IMR-90 (cell line): ENCODE measurements around the gene BROX. TPM values are rescaled to one million over a fixed set of nuclear protein-coding genes. Genes with fewer than 3 reads are reported as not detected.

Experiments used
- ATAC-seq: fragments of 200-7000 bp; cut with Tn5 transposase; 2 replicates; pipeline ENCODE4 v1.9.1; 2020; ENCODE audit warnings: low read depth, mild to moderate bottlenecking, moderate library complexity
- BruUV-seq: library from RNA; stranded (reverse); fragments of 400-500 nt; replicated peaks from 2 replicates; lab custom pipeline; 2021; lab: Mats Ljungman, UMichigan
- CTCF ChIA-PET: fragments of 300-600 bp; formaldehyde crosslinking; extraction: SDS; loops from one replicate; lab custom pipeline; 2021; ENCODE audit warnings: antibody characterized with exemption; lab: Yijun Ruan, JAX
- POLR2A ChIA-PET: fragments of 300-600 bp; sonication (Branson Sonifier 250); formaldehyde crosslinking; loops from one replicate; lab custom pipeline; 2022; ENCODE audit warnings: antibody characterized with exemption; ENCODE audit not compliant: unreplicated experiment; lab: Charles Lee
- DNase-seq: peaks from one replicate; pipeline ENCODE4 v3.0.0; 2013
- H2AFZ ChIP-seq: replicated peaks from 2 replicates; pipeline ENCODE3; 2013; ENCODE audit warnings: low read length, mild to moderate bottlenecking; ENCODE audit not compliant: poor library complexity
- H2AK5ac ChIP-seq: 2 replicates; pipeline ENCODE4 v1.6.1; 2013; ENCODE audit warnings: low read depth, low read length, inconsistent platforms
- H2AK9ac ChIP-seq: replicated peaks from 2 replicates; pipeline ENCODE3; 2013; ENCODE audit warnings: mild to moderate bottlenecking, low read depth, low read length, moderate library complexity; ENCODE audit not compliant: poor library complexity
- H2BK120ac ChIP-seq: 2 replicates; pipeline ENCODE4 v1.6.1; 2013; ENCODE audit warnings: low read depth, low read length, inconsistent platforms
- H2BK15ac ChIP-seq: 3 replicates; pipeline ENCODE4 v1.6.1; 2013; ENCODE audit warnings: low read depth, low read length, inconsistent platforms
- H2BK20ac ChIP-seq: 2 replicates; pipeline ENCODE4 v1.6.1; 2013; ENCODE audit warnings: low read depth, mild to moderate bottlenecking, inconsistent platforms, low read length, moderate library complexity
- H2BK5ac ChIP-seq: 2 replicates; pipeline ENCODE4 v1.6.1; 2013; ENCODE audit warnings: mild to moderate bottlenecking, low read depth, low read length, inconsistent platforms; ENCODE audit not compliant: poor library complexity, severe bottlenecking
- H3K14ac ChIP-seq: replicated peaks from 2 replicates; pipeline ENCODE4 v1.6.1; 2013; ENCODE audit warnings: low read depth, low read length, inconsistent platforms
- H3K18ac ChIP-seq: 2 replicates; pipeline ENCODE4 v1.6.1; 2013; ENCODE audit warnings: low read depth, low read length, control low read depth
- H3K23ac ChIP-seq: 2 replicates; pipeline ENCODE4 v1.6.1; 2013; ENCODE audit warnings: low read depth, low read length, inconsistent platforms
- H3K27ac ChIP-seq: 2 replicates; pipeline ENCODE4 v1.5.1; 2013; ENCODE audit warnings: mild to moderate bottlenecking, control low read depth, low read length; ENCODE audit not compliant: insufficient read depth
- H3K27me3 ChIP-seq: 2 replicates; pipeline ENCODE4 v1.6.1; 2013; ENCODE audit warnings: low read length; ENCODE audit not compliant: control insufficient read depth, insufficient read depth
- H3K36me3 ChIP-seq: 2 replicates; pipeline ENCODE4 v1.6.1; 2013; ENCODE audit warnings: low read length, mixed read lengths; ENCODE audit not compliant: control insufficient read depth, insufficient read depth
- H3K4ac ChIP-seq: 2 replicates; pipeline ENCODE4 v1.6.1; 2013; ENCODE audit warnings: low read depth, low read length, inconsistent platforms
- H3K4me1 ChIP-seq: 2 replicates; pipeline ENCODE4 v1.6.1; 2013; ENCODE audit warnings: low read length, mixed read lengths; ENCODE audit not compliant: control insufficient read depth, insufficient read depth
- H3K4me2 ChIP-seq: 2 replicates; pipeline ENCODE4 v1.6.1; 2013; ENCODE audit warnings: low read depth, mild to moderate bottlenecking, control low read depth, low read length, moderate library complexity
- H3K4me3 ChIP-seq: 2 replicates; pipeline ENCODE4 v1.5.1; 2013; ENCODE audit warnings: low read depth, mild to moderate bottlenecking, control low read depth, low read length, moderate library complexity; ENCODE audit not compliant: insufficient read depth
- H3K56ac ChIP-seq: 2 replicates; pipeline ENCODE4 v1.6.1; 2013; ENCODE audit warnings: low read length, inconsistent platforms; ENCODE audit not compliant: insufficient read depth; ENCODE audit errors: extremely low read depth
- H3K79me1 ChIP-seq, 2 experiments: 2 replicates each; pipeline ENCODE4 v1.6.1; 2013; ENCODE audit warnings: low read length in 2 of 2, inconsistent platforms in 1 of 2, low read depth in 1 of 2
- H3K9ac ChIP-seq: 2 replicates; pipeline ENCODE4 v1.6.1; 2013; ENCODE audit warnings: low read depth, low read length, control low read depth
- H3K9me1 ChIP-seq: 2 replicates; pipeline ENCODE4 v1.6.1; 2013; ENCODE audit warnings: low read length, inconsistent platforms; ENCODE audit not compliant: insufficient read depth
- H3K9me3 ChIP-seq: 2 replicates; pipeline ENCODE4 v1.6.1; 2013; ENCODE audit warnings: low read length; ENCODE audit not compliant: control insufficient read depth, insufficient read depth
- H4K20me1 ChIP-seq: 2 replicates; pipeline ENCODE4 v1.6.1; 2013; ENCODE audit warnings: low read length, inconsistent platforms; ENCODE audit not compliant: insufficient read depth
- H4K5ac ChIP-seq: 2 replicates; pipeline ENCODE4 v1.6.1; 2013; ENCODE audit warnings: mild to moderate bottlenecking, low read depth, low read length, control low read depth
- H4K8ac ChIP-seq, 2 experiments: 2 replicates each; pipeline ENCODE4 v1.6.1; 2013; ENCODE audit warnings: low read depth in 2 of 2, low read length in 2 of 2, control low read depth in 1 of 2, inconsistent platforms in 1 of 2
- H4K91ac ChIP-seq: 2 replicates; pipeline ENCODE4 v1.6.1; 2013; ENCODE audit warnings: low read depth, low read length, inconsistent platforms; ENCODE audit not compliant: insufficient read depth
- BHLHE40 ChIP-seq: fragments of 150-350 bp; IDR thresholded peaks from 2 replicates; pipeline ENCODE4 v1.6.1; 2016; ENCODE audit warnings: mild to moderate bottlenecking, low read depth, low read length
- CEBPB ChIP-seq: IDR thresholded peaks from 2 replicates; pipeline ENCODE4 v1.6.1; 2012; ENCODE audit warnings: low read depth, low read length, improper control_type of control experiment
- CHD1 ChIP-seq: IDR thresholded peaks from 2 replicates; pipeline ENCODE4 v1.6.1; 2012; ENCODE audit warnings: low read depth, low read length, improper control_type of control experiment
- CTCF ChIP-seq: conservative IDR thresholded peaks from 2 replicates; pipeline ENCODE4 v1.5.1; 2012; ENCODE audit warnings: mild to moderate bottlenecking, low read depth, low read length, improper control_type of control experiment
- ELK1 ChIP-seq: fragments of 150-350 bp; IDR thresholded peaks from 2 replicates; pipeline ENCODE4 v1.6.1; 2016; ENCODE audit warnings: low read depth, mild to moderate bottlenecking, low read length, moderate library complexity, borderline replicate concordance
- FOS ChIP-seq: fragments of 150-350 bp; IDR thresholded peaks from 2 replicates; pipeline ENCODE4 v1.6.1; 2016; ENCODE audit warnings: low read depth, low read length
- MAFK ChIP-seq: IDR thresholded peaks from 2 replicates; pipeline ENCODE4 v1.6.1; 2012; ENCODE audit warnings: low read depth, low read length, improper control_type of control experiment
- MAZ ChIP-seq: IDR thresholded peaks from 2 replicates; pipeline ENCODE4 v1.6.1; 2012; ENCODE audit warnings: low read depth, mild to moderate bottlenecking, low read length, improper control_type of control experiment, moderate library complexity, borderline replicate concordance
- MXI1 ChIP-seq: IDR thresholded peaks from 2 replicates; pipeline ENCODE4 v1.6.1; 2012; ENCODE audit warnings: low read depth, mild to moderate bottlenecking, low read length, moderate library complexity, borderline replicate concordance
- NFE2L2 ChIP-seq: fragments of 150-350 bp; IDR thresholded peaks from 2 replicates; pipeline ENCODE4 v1.6.1; 2016; ENCODE audit warnings: low read depth, mild to moderate bottlenecking, low read length
- POLR2A ChIP-seq: IDR thresholded peaks from 2 replicates; pipeline ENCODE4 v1.6.1; 2012; ENCODE audit warnings: mild to moderate bottlenecking, low read depth, low read length
- RAD21 ChIP-seq: IDR thresholded peaks from 2 replicates; pipeline ENCODE4 v1.6.1; 2012; ENCODE audit warnings: low read length, improper control_type of control experiment
- RCOR1 ChIP-seq: IDR thresholded peaks from 2 replicates; pipeline ENCODE4 v1.6.1; 2012; ENCODE audit warnings: mild to moderate bottlenecking, low read length, improper control_type of control experiment; ENCODE audit not compliant: insufficient replicate concordance
- RFX5 ChIP-seq: IDR thresholded peaks from 2 replicates; pipeline ENCODE4 v1.8.0; 2012; ENCODE audit warnings: low read depth, mild to moderate bottlenecking, low read length, moderate library complexity
- SMC3 ChIP-seq: fragments of 150-350 bp; IDR thresholded peaks from 2 replicates; pipeline ENCODE4 v1.6.1; 2016; ENCODE audit warnings: low read depth, mild to moderate bottlenecking, antibody characterized with exemption, low read length, moderate library complexity
- USF2 ChIP-seq: fragments of 150-350 bp; IDR thresholded peaks from 2 replicates; pipeline ENCODE4 v1.6.1; 2017; ENCODE audit warnings: mild to moderate bottlenecking, antibody characterized with exemption, low read length, low read depth
- WGBS, 2 experiments: methylation state at CpG; one replicate each; pipeline versions ENCODE4 v1.1.5 to v1.1.7; 2013; ENCODE audit warnings: missing lambda C conversion rate in 2 of 2; ENCODE audit not compliant: insufficient read length in 1 of 2; ENCODE audit errors: extremely low coverage in 2 of 2; 5-methylcytosine and 5-hydroxymethylcytosine counted together
- dilution Hi-C: fragments of 300-500 bp; cut with HindIII; formaldehyde crosslinking; loops from one replicate; pipeline ENCODE4 v1.14.3; 2018; ENCODE audit warnings: low sequenced_read_pairs; ENCODE audit not compliant: unreplicated experiment
- in situ Hi-C: fragments of 300-500 bp; cut with MboI; formaldehyde crosslinking; loops from 3 replicates; pipeline ENCODE4 v1.14.3; 2019; ENCODE audit warnings: low sequenced_read_pairs, inconsistent platforms, mixed read lengths
- intact Hi-C: fragments of 100-400 bp; cut with micrococcal nuclease; formaldehyde crosslinking; loops from 2 replicates; pipeline ENCODE4 v1.10.0; 2022
- polyA plus RNA-seq, 3 experiments: library from polyadenylated mRNA; depleted of rRNA; stranded (reverse); fragments of >200 nt; gene quantifications; 2 replicates each; pipeline ENCODE4 v1.2.3, GENCODE V29; 2012; ENCODE audit warnings: low replicate concordance in 1 of 3
- total RNA-seq: library from RNA; depleted of rRNA; stranded (reverse); fragments of >200 nt; gene quantifications from 2 replicates; pipeline ENCODE4 v1.2.3, GENCODE V29; 2012

BROX gene
- total and polyA plus RNA-seq, 2 of the 4 experiments (the other 2 are of a cell fraction) = 6.8 to 43.4 TPM

- intact Hi-C loops = no loop called here
- Histone ChIP-seq H4K8ac (no peak overlapping the region), H2AK9ac (no peak overlapping the region), H3K9me1 (no peaks in the 10 kb centered on the region), H3K56ac (no peak overlapping the region), H3K4me2 (no peak overlapping the region), H3K14ac (no peak overlapping the region), H2AFZ (no peak overlapping the region), H3K36me3 (peaks cover 28% of the 10 kb centered on the region), H2BK15ac (no peak overlapping the region), H2BK5ac (no peak overlapping the region), H3K9me3 (no peaks in the 10 kb centered on the region), H3K4me1 (no peaks in the 10 kb centered on the region), H3K9ac (no peak overlapping the region), H3K18ac (no peak overlapping the region), H2AK5ac (no peak overlapping the region), H3K27ac (no peak overlapping the region), H2BK120ac (no peak overlapping the region), H3K4ac (no peak overlapping the region), H3K4me3 (no peak overlapping the region), H4K20me1 (no peaks in the 10 kb centered on the region), H3K27me3 (no peaks in the 10 kb centered on the region), H4K5ac (no peak overlapping the region), H3K23ac (no peak overlapping the region), H4K91ac (no peak overlapping the region), H3K79me1 (no peaks in the 10 kb centered on the region; a peak in 1 of 4 replicates), H2BK20ac (no peak overlapping the region)
- ATAC-seq = no peak
- BruUV-seq = no TSS peak
- TF ChIP-seq FOS = no peak
- no peak for TF ChIP-seq MAZ
- no peak for TF ChIP-seq CEBPB
- TF ChIP-seq USF2 = no peak
- no peak for TF ChIP-seq CHD1
- TF ChIP-seq MAFK = no peak
- no peak for TF ChIP-seq CTCF
- TF ChIP-seq MXI1 = no peak
- TF ChIP-seq ELK1 = no peak
- no peak for TF ChIP-seq RFX5
- TF ChIP-seq NFE2L2 = no peak
- no peak for TF ChIP-seq SMC3
- no peak for TF ChIP-seq POLR2A
- TF ChIP-seq RAD21 = no peak
- no peak for TF ChIP-seq BHLHE40
- TF ChIP-seq RCOR1 = no peak
- CTCF ChIA-PET = interaction anchor here (0.6 to 0.8 kb wide), 2 partner anchors 361 to 1850 kb away, joined by 3 to 4 read pairs; partner anchors contain the start of gene HLX
- in situ Hi-C loops = no loop called here
- dilution Hi-C loops = no loop called here
- POLR2A ChIA-PET = no interaction called here
- WGBS, 2 experiments = no CpG with 5 or more reads among the region's 1 CpG
- no peak for DNase-seq
Measured at GRCh38 chr1:222728746-222729145, 16.4 kb downstream of the BROX start.
